Smooth muscle cell (in vitro differentiated cells): ENCODE data around the gene ARID3A. TPM values are rescaled to one million over a fixed set of nuclear protein-coding genes. Genes with fewer than 3 reads are reported as not detected.

Experiments
- DNase-seq: peaks from one replicate; lab custom pipeline; 2025; ENCODE audit not compliant: unreplicated experiment; lab: John Stamatoyannopoulos, UW
- H2AFZ ChIP-seq: fragments of 200-600 bp; sonication (generic); 2 replicates; pipeline ENCODE4 v1.6.0; 2016; ENCODE audit warnings: antibody characterized with exemption, low read depth, mild to moderate bottlenecking
- H3F3A ChIP-seq: fragments of 200-600 bp; sonication (generic); 2 replicates; pipeline ENCODE4 v1.6.0; 2017; ENCODE audit warnings: antibody characterized with exemption, low read depth
- H3K27ac ChIP-seq: fragments of 200-600 bp; sonication (generic); 2 replicates; pipeline ENCODE4 v1.5.1; 2016; ENCODE audit warnings: low read depth, mild to moderate bottlenecking
- H3K27me3 ChIP-seq: fragments of 200-600 bp; sonication (generic); 2 replicates; pipeline ENCODE4 v1.6.1; 2016; ENCODE audit warnings: low read depth, mild to moderate bottlenecking
- H3K36me3 ChIP-seq: fragments of 200-600 bp; sonication (generic); 2 replicates; pipeline ENCODE4 v1.5.1; 2016; ENCODE audit warnings: low read depth
- H3K4me1 ChIP-seq: fragments of 200-600 bp; sonication (generic); 2 replicates; pipeline ENCODE4 v1.5.1; 2016; ENCODE audit warnings: low read depth
- H3K4me2 ChIP-seq: fragments of 200-600 bp; sonication (generic); 2 replicates; pipeline ENCODE4 v1.6.0; 2016; ENCODE audit warnings: mild to moderate bottlenecking
- H3K4me3 ChIP-seq: fragments of 200-600 bp; sonication (generic); 2 replicates; pipeline ENCODE4 v1.5.1; 2016; ENCODE audit warnings: mild to moderate bottlenecking
- H3K79me2 ChIP-seq: fragments of 200-600 bp; sonication (generic); 2 replicates; pipeline ENCODE4 v1.6.0; 2016; ENCODE audit warnings: low read depth, mild to moderate bottlenecking
- H3K9ac ChIP-seq: fragments of 200-600 bp; sonication (generic); 2 replicates; pipeline ENCODE4 v1.6.0; 2016; ENCODE audit warnings: low read depth
- H3K9me3 ChIP-seq: fragments of 200-600 bp; sonication (generic); replicated peaks from 2 replicates; pipeline ENCODE4 v1.5.1; 2016; ENCODE audit warnings: low read depth
- H4K20me1 ChIP-seq: fragments of 200-600 bp; sonication (generic); 2 replicates; pipeline ENCODE4 v1.6.0; 2016; ENCODE audit warnings: low read depth
- WGBS: methylation state at CpG from one replicate; pipeline ENCODE4 v1.1.7; 2016; ENCODE audit warnings: low lambda C conversion rate; 5-methylcytosine and 5-hydroxymethylcytosine counted together
- polyA plus RNA-seq: library from polyadenylated mRNA; unstranded; fragments of >200 nt; fragmentation: Nextera tagmentation; extraction: Ambion mirVana; gene quantifications from 2 replicates; pipeline ENCODE4 v1.2.1, GENCODE V29; 2016
- total RNA-seq: library from RNA; depleted of rRNA; stranded (reverse); fragments of >200 nt; gene quantifications from 2 replicates; pipeline ENCODE4 v1.2.3, GENCODE V29; 2014
- TF ChIP-seq, protein P1 (sequence below): fragments of 200-600 bp; sonication (generic); IDR thresholded peaks from 2 replicates; pipeline ENCODE4 v1.5.1; 2017; ENCODE audit warnings: borderline replicate concordance, mild to moderate bottlenecking, antibody characterized with exemption; ENCODE audit not compliant: insufficient read depth, poor library complexity, severe bottlenecking

The ARID3A gene
- total and polyA plus RNA-seq, 2 experiments from 2014 or later, result 45.7 to 50.3 TPM

DNA sequence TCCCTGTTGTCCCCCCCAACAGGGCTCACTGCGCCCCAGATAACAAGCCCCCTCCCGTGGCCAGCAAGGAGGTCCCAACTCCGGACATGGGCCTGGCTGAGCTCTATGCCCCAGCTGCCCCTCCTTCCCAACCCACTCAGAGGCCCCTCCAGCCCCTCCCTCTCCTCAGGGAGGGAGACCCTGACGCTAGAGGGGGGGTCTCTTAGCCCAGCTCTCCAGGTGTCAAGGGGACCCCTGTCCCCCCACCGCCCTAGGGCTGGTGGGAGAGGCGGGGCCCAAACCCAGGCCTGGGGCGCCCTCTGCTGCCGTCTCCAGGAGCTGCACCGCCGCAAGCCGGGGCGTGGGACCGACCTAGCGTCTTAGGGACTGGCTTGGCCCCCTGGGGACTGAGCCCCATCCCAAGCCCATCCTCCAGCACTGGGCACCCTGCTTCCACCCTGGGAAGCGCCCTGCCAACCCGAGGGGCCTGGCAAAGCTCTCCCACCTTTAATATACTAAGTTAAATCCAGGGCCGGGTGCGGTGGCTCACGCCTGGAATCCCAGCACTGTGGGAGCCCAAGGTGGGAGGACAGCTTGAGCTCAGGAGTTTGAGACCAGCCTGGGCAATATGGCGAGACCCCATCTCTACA is 75.8 kb downstream of the ARID3A start:
- H3K9ac ChIP-seq, result no peak overlapping the region
- H3K27me3 ChIP-seq, result peaks cover 49% of the 10 kb centered on the region
- TF ChIP-seq, protein P1, sequence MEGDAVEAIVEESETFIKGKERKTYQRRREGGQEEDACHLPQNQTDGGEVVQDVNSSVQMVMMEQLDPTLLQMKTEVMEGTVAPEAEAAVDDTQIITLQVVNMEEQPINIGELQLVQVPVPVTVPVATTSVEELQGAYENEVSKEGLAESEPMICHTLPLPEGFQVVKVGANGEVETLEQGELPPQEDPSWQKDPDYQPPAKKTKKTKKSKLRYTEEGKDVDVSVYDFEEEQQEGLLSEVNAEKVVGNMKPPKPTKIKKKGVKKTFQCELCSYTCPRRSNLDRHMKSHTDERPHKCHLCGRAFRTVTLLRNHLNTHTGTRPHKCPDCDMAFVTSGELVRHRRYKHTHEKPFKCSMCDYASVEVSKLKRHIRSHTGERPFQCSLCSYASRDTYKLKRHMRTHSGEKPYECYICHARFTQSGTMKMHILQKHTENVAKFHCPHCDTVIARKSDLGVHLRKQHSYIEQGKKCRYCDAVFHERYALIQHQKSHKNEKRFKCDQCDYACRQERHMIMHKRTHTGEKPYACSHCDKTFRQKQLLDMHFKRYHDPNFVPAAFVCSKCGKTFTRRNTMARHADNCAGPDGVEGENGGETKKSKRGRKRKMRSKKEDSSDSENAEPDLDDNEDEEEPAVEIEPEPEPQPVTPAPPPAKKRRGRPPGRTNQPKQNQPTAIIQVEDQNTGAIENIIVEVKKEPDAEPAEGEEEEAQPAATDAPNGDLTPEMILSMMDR, result peak; percentile 80
- peak overlapping the region; percentile 86 for H3K4me2 ChIP-seq
- no peaks in the 10 kb centered on the region for H3K79me2 ChIP-seq
- no peak overlapping the region for H3K4me3 ChIP-seq
- no peak overlapping the region for H2AFZ ChIP-seq
- H3K27ac ChIP-seq, result no peak overlapping the region
- 25% methylated on average over 15 of the region's 20 CpGs for WGBS
- H3K36me3 ChIP-seq, result no peaks in the 10 kb centered on the region
- no peaks in the 10 kb centered on the region for H4K20me1 ChIP-seq
- H3K9me3 ChIP-seq, result no peaks in the 10 kb centered on the region
- no peaks in the 10 kb centered on the region for H3K4me1 ChIP-seq
- peak; percentile 27 for DNase-seq
- no peaks in the 10 kb centered on the region for H3F3A ChIP-seq

DNA sequence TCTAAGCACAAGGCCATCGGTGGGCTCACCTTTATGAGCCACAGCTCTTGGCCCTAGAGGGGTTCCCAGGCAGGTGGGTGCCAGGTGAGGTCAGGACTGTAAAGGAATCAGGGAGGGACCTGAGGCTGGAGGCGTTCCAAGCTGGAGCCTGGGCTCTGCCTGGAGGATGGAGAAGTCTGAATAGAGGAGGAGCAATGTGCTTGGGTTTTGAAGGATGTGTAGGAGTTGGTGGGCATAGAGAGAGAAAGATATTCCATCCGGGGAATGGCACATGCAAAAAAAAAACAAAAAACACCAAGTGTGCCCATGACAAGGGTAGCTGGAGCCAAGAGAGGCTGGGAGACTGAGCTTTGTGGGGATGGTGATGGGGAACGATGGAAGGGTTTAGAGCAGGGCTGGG is 76.8 kb downstream of the ARID3A start:
- Histone ChIP-seq H3K79me2 (no peaks in the 10 kb centered on the region), H3K4me2 (no peak overlapping the region), H3F3A (no peaks in the 10 kb centered on the region), H4K20me1 (no peaks in the 10 kb centered on the region), H3K9ac (no peak overlapping the region), H3K27me3 (peaks cover 41% of the 10 kb centered on the region), H3K9me3 (no peaks in the 10 kb centered on the region), H3K4me1 (no peaks in the 10 kb centered on the region), H3K4me3 (no peak overlapping the region), H3K27ac (no peak overlapping the region), H3K36me3 (no peaks in the 10 kb centered on the region), H2AFZ (no peak overlapping the region)
- no peak for DNase-seq
- TF ChIP-seq, protein P1, result no peak
- WGBS, result 85% methylated on average over 4 of the region's 4 CpGs

DNA sequence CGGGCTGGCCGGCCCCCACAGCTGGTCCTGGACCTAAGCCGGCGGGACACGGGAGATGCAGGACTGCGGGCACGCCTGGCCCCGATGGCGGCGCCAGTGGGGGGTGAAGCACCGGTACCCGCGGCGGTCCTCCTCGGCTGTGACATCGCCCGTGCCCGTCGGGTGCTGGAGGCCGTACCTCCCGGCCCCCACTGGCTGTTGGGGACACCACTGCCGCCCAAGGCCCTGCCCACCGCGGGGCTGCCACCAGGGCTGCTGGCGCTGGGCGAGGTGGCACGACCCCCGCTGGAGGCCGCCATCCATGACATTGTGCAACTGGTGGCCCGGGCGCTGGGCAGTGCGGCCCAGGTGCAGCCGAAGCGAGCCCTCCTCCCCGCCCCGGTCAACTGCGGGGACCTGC is 77.4 kb downstream of the ARID3A start:
- no peaks in the 10 kb centered on the region for H3K36me3 ChIP-seq
- no peak overlapping the region for H3K4me2 ChIP-seq
- no peaks in the 10 kb centered on the region for H3F3A ChIP-seq
- DNase-seq, result no peak
- no peak overlapping the region for H2AFZ ChIP-seq
- TF ChIP-seq, protein P1, result no peak
- 96% methylated on average over 20 of the region's 37 CpGs for WGBS
- H3K9me3 ChIP-seq, result no peaks in the 10 kb centered on the region
- no peak overlapping the region for H3K4me3 ChIP-seq
- H3K4me1 ChIP-seq, result no peaks in the 10 kb centered on the region
- H3K27me3 ChIP-seq, result peaks cover 34% of the 10 kb centered on the region
- H3K27ac ChIP-seq, result no peak overlapping the region
- H4K20me1 ChIP-seq, result no peaks in the 10 kb centered on the region
- no peaks in the 10 kb centered on the region for H3K79me2 ChIP-seq
- no peak overlapping the region for H3K9ac ChIP-seq

DNA sequence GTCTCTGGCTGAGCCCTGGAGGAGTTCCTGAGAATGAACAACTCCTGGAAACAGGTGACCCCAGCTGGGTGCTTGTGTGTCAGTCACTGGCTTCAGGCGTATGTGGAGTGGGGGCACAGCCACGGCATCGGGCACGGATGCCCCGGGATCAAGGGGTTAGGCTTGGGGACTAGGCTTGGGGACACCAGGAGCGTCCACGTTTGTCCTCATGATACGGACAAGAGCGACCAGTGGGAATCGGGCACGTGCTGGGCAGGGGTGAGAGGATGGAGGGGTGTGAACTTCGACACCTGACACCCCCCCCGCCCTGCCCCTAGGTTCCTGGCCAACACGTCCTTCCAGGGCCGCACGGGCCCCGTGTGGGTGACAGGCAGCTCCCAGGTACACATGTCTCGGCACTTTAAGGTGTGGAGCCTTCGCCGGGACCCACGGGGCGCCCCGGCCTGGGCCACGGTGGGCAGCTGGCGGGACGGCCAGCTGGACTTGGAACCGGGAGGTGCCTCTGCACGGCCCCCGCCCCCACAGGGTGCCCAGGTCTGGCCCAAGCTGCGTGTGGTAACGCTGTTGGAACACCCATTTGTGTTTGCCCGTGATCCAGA is 78.5 kb downstream of the ARID3A start:
- no peak for DNase-seq
- peaks cover 24% of the 10 kb centered on the region for H3K27me3 ChIP-seq
- no peaks in the 10 kb centered on the region for H3K9me3 ChIP-seq
- 90% methylated on average over 18 of the region's 32 CpGs for WGBS
- TF ChIP-seq, protein P1, result no peak
- no peak overlapping the region for H3K4me2 ChIP-seq
- no peak overlapping the region for H3K9ac ChIP-seq
- H3K4me1 ChIP-seq, result no peaks in the 10 kb centered on the region
- no peaks in the 10 kb centered on the region for H3K79me2 ChIP-seq
- no peaks in the 10 kb centered on the region for H3K36me3 ChIP-seq
- no peaks in the 10 kb centered on the region for H4K20me1 ChIP-seq
- no peaks in the 10 kb centered on the region for H3F3A ChIP-seq
- no peak overlapping the region for H3K27ac ChIP-seq
- no peak overlapping the region for H3K4me3 ChIP-seq
- no peak overlapping the region for H2AFZ ChIP-seq
